ENCODE data around the gene ZNF683.
"Not testable (repeated sequence)": the region's sequence is repeated elsewhere in the genome, so short reads cannot be mapped to it uniquely, and the experiment has no call there.

Gene ZNF683

DNA sequence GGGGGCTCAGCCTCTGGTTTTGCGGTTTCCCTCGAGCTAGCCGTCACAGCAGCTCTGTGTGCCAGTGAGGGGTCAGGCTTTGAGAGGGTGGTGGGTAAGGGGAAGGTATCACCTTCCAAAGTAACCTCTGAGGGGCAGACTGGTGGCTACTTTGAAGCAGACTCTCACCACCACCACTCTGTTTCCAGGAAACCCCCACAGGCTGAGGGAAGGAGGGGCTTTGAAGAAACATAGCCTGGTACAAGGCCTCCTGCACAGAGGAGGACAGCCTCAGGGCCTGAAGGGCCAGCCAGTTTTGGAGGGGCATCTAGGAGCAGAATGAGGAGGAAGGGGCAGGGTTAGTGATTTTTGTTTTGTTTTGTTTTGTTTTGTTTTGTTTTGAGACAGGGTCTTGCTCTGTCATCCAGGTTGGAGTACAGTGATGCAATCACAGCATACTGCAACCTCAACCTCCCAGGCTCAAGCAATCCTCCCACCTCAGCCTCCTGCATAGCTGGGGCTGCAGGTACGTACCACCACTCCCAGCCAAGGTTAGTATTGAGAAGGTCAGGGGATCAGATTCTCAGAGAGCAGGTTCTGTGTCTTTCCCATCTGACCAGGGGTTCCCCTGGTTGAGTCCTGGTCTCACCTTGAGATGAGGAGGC lies 17.2 kb upstream of the ZNF683 start:
- no peaks in the 10 kb centered on the region for H3K36me3 ChIP-seq (ENCODE audit: control insufficient read depth, insufficient read depth, low read length)
- H3K27me3 ChIP-seq (replicated peaks; ENCODE audit: control insufficient read depth, insufficient read depth, low read length), result no peaks in the 10 kb centered on the region
- no peak overlapping the region for H3K4me3 ChIP-seq (replicated peaks; ENCODE audit: low read depth, low read length)
- TF ChIP-seq CTCF (IDR thresholded peaks at IDR 0.05; ENCODE audit: insufficient read depth, low read length, poor library complexity, severe bottlenecking), result no peak
- no peak for DNase-seq (ENCODE audit: extremely low read depth, insufficient read length)

GRCh38 chr1:26388791-26389445 lies 16.4 kb upstream of the ZNF683 start:
- H3K4me3 ChIP-seq (replicated peaks; ENCODE audit: low read depth, low read length), result no peak overlapping the region
- no peaks in the 10 kb centered on the region for H3K27me3 ChIP-seq (replicated peaks; ENCODE audit: control insufficient read depth, insufficient read depth, low read length)
- H3K36me3 ChIP-seq (ENCODE audit: control insufficient read depth, insufficient read depth, low read length), result no peaks in the 10 kb centered on the region
- no peak for TF ChIP-seq CTCF (IDR thresholded peaks at IDR 0.05; ENCODE audit: insufficient read depth, low read length, poor library complexity, severe bottlenecking)
- no peak for DNase-seq (ENCODE audit: extremely low read depth, insufficient read length)

- no peak for DNase-seq (ENCODE audit: extremely low read depth, insufficient read length)
- Histone ChIP-seq H3K4me3 (replicated peaks; ENCODE audit: low read depth, low read length) (no peak overlapping the region), H3K27me3 (replicated peaks; ENCODE audit: control insufficient read depth, insufficient read depth, low read length) (no peaks in the 10 kb centered on the region), H3K36me3 (ENCODE audit: control insufficient read depth, insufficient read depth, low read length) (no peaks in the 10 kb centered on the region)
- no peak for TF ChIP-seq CTCF (IDR thresholded peaks at IDR 0.05; ENCODE audit: insufficient read depth, low read length, poor library complexity, severe bottlenecking)
These were observed 14.9 kb upstream of the ZNF683 start for GRCh38 chr1:26387447-26387846.

- not testable (repeated sequence) for H3K4me3 ChIP-seq (replicated peaks; ENCODE audit: low read depth, low read length); DNase-seq (ENCODE audit: extremely low read depth, insufficient read length); H3K27me3 ChIP-seq (replicated peaks; ENCODE audit: control insufficient read depth, insufficient read depth, low read length); H3K36me3 ChIP-seq (ENCODE audit: control insufficient read depth, insufficient read depth, low read length)
These were observed 12.5 kb upstream of the ZNF683 start for GRCh38 chr1:26385063-26385462.

DNA sequence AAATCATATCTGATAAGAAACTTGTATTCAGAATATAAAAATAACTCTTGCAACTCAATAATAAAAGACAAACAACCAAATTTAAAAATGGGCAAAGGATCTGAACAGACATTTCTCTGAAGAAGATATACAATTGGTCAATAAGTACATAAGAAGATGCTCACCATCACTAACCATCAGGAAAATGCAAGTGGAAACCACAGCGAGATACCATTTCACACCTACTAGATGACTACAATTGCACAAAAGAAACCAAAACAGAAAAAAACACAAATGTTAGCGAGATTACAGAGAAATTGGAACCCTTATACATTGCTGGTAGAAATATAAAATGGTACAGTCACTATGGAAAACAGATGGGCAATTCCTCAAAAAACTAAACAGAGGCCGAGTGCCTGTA lies 11.5 kb upstream of the ZNF683 start:
- no peak for TF ChIP-seq CTCF (IDR thresholded peaks at IDR 0.05; ENCODE audit: insufficient read depth, low read length, poor library complexity, severe bottlenecking)
- no peak overlapping the region for H3K4me3 ChIP-seq (replicated peaks; ENCODE audit: low read depth, low read length)
- no peaks in the 10 kb centered on the region for H3K36me3 ChIP-seq (ENCODE audit: control insufficient read depth, insufficient read depth, low read length)
- H3K27me3 ChIP-seq (replicated peaks; ENCODE audit: control insufficient read depth, insufficient read depth, low read length), result no peaks in the 10 kb centered on the region
- DNase-seq (ENCODE audit: extremely low read depth, insufficient read length), result no peak

DNA sequence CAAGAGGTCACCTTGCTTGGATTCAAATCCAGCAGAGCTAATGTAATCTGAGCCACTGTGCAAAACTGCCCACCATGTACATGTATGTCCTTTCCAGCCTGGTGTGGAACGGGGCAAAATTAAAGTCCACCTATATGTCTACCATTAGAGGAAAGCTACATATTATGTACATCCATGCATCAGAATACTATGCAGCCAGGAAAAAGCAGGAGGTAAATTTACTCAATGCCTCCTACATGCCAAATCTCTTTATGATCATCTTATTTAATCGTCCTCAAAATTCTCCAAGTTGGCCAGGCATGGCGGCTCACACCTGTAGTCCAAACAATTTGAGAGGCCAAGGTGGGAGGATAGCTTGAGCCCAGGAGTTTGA lies 6.3 kb upstream of the ZNF683 start:
- DNase-seq (ENCODE audit: extremely low read depth, insufficient read length), result no peak
- H3K4me3 ChIP-seq (replicated peaks; ENCODE audit: low read depth, low read length), result no peak overlapping the region
- no peak for TF ChIP-seq CTCF (IDR thresholded peaks at IDR 0.05; ENCODE audit: insufficient read depth, low read length, poor library complexity, severe bottlenecking)
- H3K36me3 ChIP-seq (ENCODE audit: control insufficient read depth, insufficient read depth, low read length), result no peaks in the 10 kb centered on the region
- H3K27me3 ChIP-seq (replicated peaks; ENCODE audit: control insufficient read depth, insufficient read depth, low read length), result no peaks in the 10 kb centered on the region
